Measurements from ENCODE around the gene VANGL2.

VANGL2 gene

GRCh38 chr1:160358073-160358472, 42.3 kb upstream of the VANGL2 start:
- POLR2A ChIA-PET: no interaction called here
- CTCF ChIA-PET: interaction anchor here (1.1 to 19.2 kb wide), 4 partner anchors 14 to 257 kb away, joined by 3 to 277 read pairs (median 4); no protein-coding TSS in a partner anchor
- DNase-seq (ENCODE audit: low read depth, low spot score): no peak
- H3K4me3 ChIP-seq (ENCODE audit: low read depth, low read length): no peak overlapping the region
- TF ChIP-seq CTCF (IDR thresholded peaks at IDR 0.05; ENCODE audit: insufficient read depth, low read length, missing control alignments): no peak

- CTCF ChIA-PET: interaction anchor here (19.2 kb wide), 1 partner anchor 16 kb away, joined by 277 read pairs; no protein-coding TSS in a partner anchor
- POLR2A ChIA-PET: no interaction called here
- no peak overlapping the region for H3K4me3 ChIP-seq (ENCODE audit: low read depth, low read length)
- DNase-seq (ENCODE audit: low read depth, low spot score): no peak
- TF ChIP-seq CTCF (IDR thresholded peaks at IDR 0.05; ENCODE audit: insufficient read depth, low read length, missing control alignments): no peak
These were observed 40.7 kb upstream of the VANGL2 start for GRCh38 chr1:160359559-160360226.

- no peak for DNase-seq (ENCODE audit: low read depth, low spot score)
- ChIA-PET POLR2A (no interaction called here), CTCF (interaction anchor here (19.2 kb wide), 1 partner anchor 16 kb away, joined by 277 read pairs; no protein-coding TSS in a partner anchor)
- H3K4me3 ChIP-seq (ENCODE audit: low read depth, low read length): no peak overlapping the region
- TF ChIP-seq CTCF (IDR thresholded peaks at IDR 0.05; ENCODE audit: insufficient read depth, low read length, missing control alignments): no peak
These were observed 40.1 kb upstream of the VANGL2 start for GRCh38 chr1:160360227-160360695.

- ChIA-PET CTCF (interaction anchor here (1.6 to 19.2 kb wide), 2 partner anchors 15 to 168 kb away, joined by 3 to 277 read pairs; no protein-coding TSS in a partner anchor), POLR2A (no interaction called here)
These were observed 39.2 kb upstream of the VANGL2 start for GRCh38 chr1:160361199-160361598.

GRCh38 chr1:160361814-160362167, 38.6 kb upstream of the VANGL2 start:
- TF ChIP-seq CTCF (IDR thresholded peaks at IDR 0.05; ENCODE audit: insufficient read depth, low read length, missing control alignments): no peak
- ChIA-PET CTCF (interaction anchor here (1.1 to 19.2 kb wide), 6 partner anchors 10 to 278 kb away, joined by 3 to 277 read pairs (median 4); no protein-coding TSS in a partner anchor), POLR2A (no interaction called here)
- no peak for DNase-seq (ENCODE audit: low read depth, low spot score)
- no peak overlapping the region for H3K4me3 ChIP-seq (ENCODE audit: low read depth, low read length)

More at GRCh38 chr1:160361199-160361598, 39.2 kb upstream of the VANGL2 start:
- H3K4me3 ChIP-seq (ENCODE audit: low read depth, low read length): no peak overlapping the region
- DNase-seq (ENCODE audit: low read depth, low spot score): no peak
- no peak for TF ChIP-seq CTCF (IDR thresholded peaks at IDR 0.05; ENCODE audit: insufficient read depth, low read length, missing control alignments)

- TF ChIP-seq CTCF (IDR thresholded peaks at IDR 0.05; ENCODE audit: insufficient read depth, low read length, missing control alignments): no peak
- no peak for DNase-seq (ENCODE audit: low read depth, low spot score)
- ChIA-PET CTCF (interaction anchor here (1.1 to 19.2 kb wide), 7 partner anchors 10 to 279 kb away, joined by 3 to 277 read pairs (median 4); no protein-coding TSS in a partner anchor), POLR2A (no interaction called here)
- H3K4me3 ChIP-seq (ENCODE audit: low read depth, low read length): no peak overlapping the region
These were observed 38.0 kb upstream of the VANGL2 start for GRCh38 chr1:160362168-160362957.

Data from AG04449 (cell line).